Endothelial cell of umbilical vein (primary cell): ENCODE results near the gene NUP214. TPM values are rescaled to one million over a fixed set of nuclear protein-coding genes. Genes with fewer than 3 reads are reported as not detected.

Source experiments
- BruUV-seq: library from RNA; stranded (reverse); fragments of 400-500 nt; replicated peaks from 2 replicates; lab custom pipeline; 2021; lab: Mats Ljungman, UMichigan
- CTCF ChIA-PET: fragments of 300-600, 350-600 bp; sonication (Branson Sonifier 250); formaldehyde crosslinking; loops from one replicate; lab custom pipeline; 2021; ENCODE audit warnings: antibody characterized with exemption, inconsistent platforms; lab: Charles Lee
- POLR2A ChIA-PET: fragments of 300-600, 350-600 bp; sonication (Branson Sonifier 250); formaldehyde crosslinking; loops from one replicate; lab custom pipeline; 2021; ENCODE audit warnings: antibody characterized with exemption, inconsistent platforms; lab: Charles Lee
- DNase-seq: peaks from one replicate; pipeline ENCODE4 v3.0.0-alpha.2; 2011; ENCODE audit warnings: low read depth, low spot score
- FAIRE-seq: peaks from 2 replicates; lab custom pipeline; 2011; peaks lifted over from hg19 to GRCh38; lab: Jason Lieb, UNC
- H2AFZ ChIP-seq: 2 replicates; pipeline ENCODE4 v1.6.0; 2012; ENCODE audit warnings: low read depth, low read length, control low read depth, inconsistent platforms
- H3K27ac ChIP-seq: 2 replicates; pipeline ENCODE4 v1.5.1; 2011; ENCODE audit warnings: low read depth, mild to moderate bottlenecking, control low read depth, low read length, moderate library complexity; ENCODE audit not compliant: insufficient read depth
- H3K27me3 ChIP-seq, 2 experiments: 2 replicates each; pipeline versions ENCODE4 v1.6.0 to v1.6.1; 2011; ENCODE audit warnings: low read length in 2 of 2, mixed read lengths in 1 of 2; ENCODE audit not compliant: control insufficient read depth in 2 of 2, insufficient read depth in 2 of 2
- H3K36me3 ChIP-seq, 2 experiments: 2 replicates in 1 of 2; 3 replicates in 1 of 2; pipeline ENCODE4 v1.5.1; 2011; ENCODE audit warnings: low read length in 2 of 2, mild to moderate bottlenecking in 1 of 2, moderate library complexity in 1 of 2; ENCODE audit not compliant: control insufficient read depth in 2 of 2, insufficient read depth in 2 of 2; ENCODE audit errors: extremely low read depth in 1 of 2
- H3K4me1 ChIP-seq: 3 replicates; pipeline ENCODE4 v1.5.1; 2011; ENCODE audit warnings: mild to moderate bottlenecking, low read length; ENCODE audit not compliant: control insufficient read depth, insufficient read depth; ENCODE audit errors: extremely low read depth
- H3K4me2 ChIP-seq: 2 replicates; pipeline ENCODE4 v1.6.1; 2011; ENCODE audit warnings: low read length, control low read depth, mixed read lengths; ENCODE audit not compliant: insufficient read depth
- H3K4me3 ChIP-seq, 3 experiments: fragments of 200-600 bp in 1 of 3; sonication (generic), shearing (Covaris generic) in 1 of 3; replicated peaks in 1 of 3; 2 replicates each; pipeline ENCODE4 v1.5.1; 2011 to 2016; ENCODE audit warnings: control low read depth in 3 of 3, low read length in 3 of 3, mild to moderate bottlenecking in 2 of 3, inconsistent platforms in 1 of 3, low read depth in 1 of 3, moderate library complexity in 1 of 3; ENCODE audit not compliant: insufficient read depth in 1 of 3
- H3K79me2 ChIP-seq: 2 replicates; pipeline ENCODE4 v1.6.0; 2012; ENCODE audit warnings: low read length, inconsistent platforms; ENCODE audit not compliant: control insufficient read depth, insufficient read depth
- H3K9ac ChIP-seq: replicated peaks from 2 replicates; pipeline ENCODE3; 2011; ENCODE audit warnings: low read length, control low read depth; ENCODE audit not compliant: insufficient read depth; ENCODE audit errors: extremely low read depth
- H3K9me1 ChIP-seq: replicated peaks from 3 replicates; pipeline ENCODE4 v1.6.0; 2011; ENCODE audit warnings: mild to moderate bottlenecking, low read length; ENCODE audit not compliant: control insufficient read depth, insufficient read depth; ENCODE audit errors: extremely low read depth
- H3K9me3 ChIP-seq: replicated peaks from 2 replicates; pipeline ENCODE4 v1.5.1; 2012; ENCODE audit warnings: low read length, inconsistent platforms; ENCODE audit not compliant: control insufficient read depth, insufficient read depth
- H4K20me1 ChIP-seq: replicated peaks from 2 replicates; pipeline ENCODE3; 2011; ENCODE audit warnings: mild to moderate bottlenecking, low read length; ENCODE audit not compliant: control insufficient read depth, insufficient read depth; ENCODE audit errors: extremely low read depth
- EZH2 ChIP-seq: IDR thresholded peaks from 2 replicates; pipeline ENCODE4 v1.6.1; 2012; ENCODE audit warnings: borderline replicate concordance, low read depth, mild to moderate bottlenecking, moderate library complexity, low read length, inconsistent platforms; ENCODE audit not compliant: severe bottlenecking
- FOS ChIP-seq: IDR thresholded peaks from 2 replicates; pipeline ENCODE4 v1.6.1; 2011; ENCODE audit warnings: mild to moderate bottlenecking, low read length, moderate library complexity, borderline replicate concordance; ENCODE audit not compliant: insufficient read depth
- GATA2 ChIP-seq: IDR thresholded peaks from 2 replicates; pipeline ENCODE4 v1.7.0; 2011; ENCODE audit warnings: low read depth, mild to moderate bottlenecking, moderate library complexity, mixed read lengths, low read length; ENCODE audit not compliant: insufficient read length, insufficient read depth
- JUN ChIP-seq: IDR thresholded peaks from 2 replicates; pipeline ENCODE4 v1.6.1; 2011; ENCODE audit warnings: borderline replicate concordance, low read depth; ENCODE audit not compliant: insufficient read length, insufficient read depth
- MYC ChIP-seq: IDR thresholded peaks from one replicate; pipeline ENCODE4 v1.6.1; 2011; ENCODE audit warnings: mild to moderate bottlenecking, low read depth, low read length
- POLR2A ChIP-seq: IDR thresholded peaks from 2 replicates; pipeline ENCODE4 v1.6.1; 2012; ENCODE audit warnings: low read depth, mild to moderate bottlenecking, control low read depth, low read length
- POLR2AphosphoS5 ChIP-seq: IDR thresholded peaks from 2 replicates; pipeline ENCODE4 v1.6.1; 2012; ENCODE audit warnings: low read depth, mild to moderate bottlenecking, control low read depth, low read length, moderate library complexity; ENCODE audit not compliant: insufficient read depth
- dilution Hi-C: fragments of 300-500 bp; cut with MboI; formaldehyde crosslinking; loops from one replicate; pipeline ENCODE4 v1.15.0; 2019; ENCODE audit warnings: low sequenced_read_pairs; ENCODE audit not compliant: extremely low pct_ligation_motif_present
- intact Hi-C: fragments of 100-400 bp; cut with micrococcal nuclease; formaldehyde crosslinking; loops from one replicate; pipeline ENCODE4 v1.10.0; 2022
- polyA plus RNA-seq, 4 experiments: library from polyadenylated mRNA; depleted of rRNA in 3 of 4; stranded (reverse) in 3 of 4; unstranded in 1 of 4; fragments of >200 nt; gene quantifications; 2 replicates each; pipeline versions ENCODE4 v1.2.1 to v1.2.3, GENCODE V29; 2011 to 2012; ENCODE audit warnings: missing spikeins in 1 of 4
- total RNA-seq: library from RNA; stranded (reverse); gene quantifications from 2 replicates; pipeline ENCODE4 v1.2.3, GENCODE V29; 2021
- TF ChIP-seq, protein P1 (sequence below), 2 donors: IDR thresholded peaks; 1 replicate in 1 of 2; 2 replicates in 1 of 2; pipeline ENCODE4 v1.5.1; 2011; ENCODE audit warnings: low read length in 2 of 2, mild to moderate bottlenecking in 2 of 2, moderate library complexity in 2 of 2, control low read depth in 1 of 2, inconsistent platforms in 1 of 2, low read depth in 1 of 2; ENCODE audit not compliant: insufficient read depth in 1 of 2; ENCODE audit errors: extremely low read depth in 1 of 2
- TF ChIP-seq, protein P2 (sequence below): IDR thresholded peaks from 2 replicates; pipeline ENCODE4 v1.6.1; 2011; ENCODE audit not compliant: insufficient read depth, insufficient read length

Gene NUP214
- total and polyA plus RNA-seq, 2 donors (not counting 3 experiments of a cell fraction or from before 2014, with no cell fraction given) = 28.7 to 65.9 TPM

DNA sequence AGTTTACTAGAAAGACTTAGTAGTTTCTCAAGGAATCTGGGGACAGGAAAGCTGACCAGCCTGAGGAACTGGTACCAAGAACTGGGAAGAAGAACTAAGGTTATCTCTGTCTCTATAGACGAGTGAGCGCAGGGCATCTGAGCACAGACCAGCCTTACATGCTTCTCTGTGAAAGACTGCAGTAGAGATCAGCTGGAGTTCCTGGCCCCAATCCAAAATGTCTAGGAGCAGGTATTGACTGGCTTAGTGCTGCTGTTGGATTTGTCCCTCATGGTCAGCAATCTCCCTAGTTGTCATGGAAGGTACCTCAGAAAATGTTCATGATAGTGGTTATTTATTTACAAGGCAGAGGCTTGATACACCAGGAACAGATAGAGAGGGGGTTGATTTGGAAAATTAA lies 13.3 kb downstream of the NUP214 start:
- intact Hi-C loops (no loop called here), dilution Hi-C loops (no loop called here)
- Histone ChIP-seq H3K4me2 (no peak overlapping the region), H2AFZ (no peak overlapping the region), H3K4me1 (no peaks in the 10 kb centered on the region), H3K9me3 (no peaks in the 10 kb centered on the region), H4K20me1 (no peaks in the 10 kb centered on the region), H3K9ac (no peak overlapping the region), H3K27me3 (no peaks in the 10 kb centered on the region), H3K9me1 (no peaks in the 10 kb centered on the region), H3K36me3 (peaks cover 30 to 53% of the 10 kb centered on the region in 2 experiments), H3K4me3 (no peak overlapping the region), H3K79me2 (no peaks in the 10 kb centered on the region), H3K27ac (no peak overlapping the region)
- TF ChIP-seq, protein P1, sequence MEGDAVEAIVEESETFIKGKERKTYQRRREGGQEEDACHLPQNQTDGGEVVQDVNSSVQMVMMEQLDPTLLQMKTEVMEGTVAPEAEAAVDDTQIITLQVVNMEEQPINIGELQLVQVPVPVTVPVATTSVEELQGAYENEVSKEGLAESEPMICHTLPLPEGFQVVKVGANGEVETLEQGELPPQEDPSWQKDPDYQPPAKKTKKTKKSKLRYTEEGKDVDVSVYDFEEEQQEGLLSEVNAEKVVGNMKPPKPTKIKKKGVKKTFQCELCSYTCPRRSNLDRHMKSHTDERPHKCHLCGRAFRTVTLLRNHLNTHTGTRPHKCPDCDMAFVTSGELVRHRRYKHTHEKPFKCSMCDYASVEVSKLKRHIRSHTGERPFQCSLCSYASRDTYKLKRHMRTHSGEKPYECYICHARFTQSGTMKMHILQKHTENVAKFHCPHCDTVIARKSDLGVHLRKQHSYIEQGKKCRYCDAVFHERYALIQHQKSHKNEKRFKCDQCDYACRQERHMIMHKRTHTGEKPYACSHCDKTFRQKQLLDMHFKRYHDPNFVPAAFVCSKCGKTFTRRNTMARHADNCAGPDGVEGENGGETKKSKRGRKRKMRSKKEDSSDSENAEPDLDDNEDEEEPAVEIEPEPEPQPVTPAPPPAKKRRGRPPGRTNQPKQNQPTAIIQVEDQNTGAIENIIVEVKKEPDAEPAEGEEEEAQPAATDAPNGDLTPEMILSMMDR (IDR thresholded peaks at IDR 0.05; ENCODE audit: extremely low read depth in 1 of 2, insufficient read depth in 1 of 2, low read depth in 1 of 2, low read length in 2 of 2) = no peak
- TF ChIP-seq JUN = no peak
- TF ChIP-seq, protein P2, sequence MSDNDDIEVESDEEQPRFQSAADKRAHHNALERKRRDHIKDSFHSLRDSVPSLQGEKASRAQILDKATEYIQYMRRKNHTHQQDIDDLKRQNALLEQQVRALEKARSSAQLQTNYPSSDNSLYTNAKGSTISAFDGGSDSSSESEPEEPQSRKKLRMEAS = no peak
- no TSS peak for BruUV-seq
- no peak for DNase-seq
- FAIRE-seq = no peak
- ChIA-PET POLR2A (no interaction called here), CTCF (interaction anchor here (2.9 kb wide), 1 partner anchor 198 kb away, joined by 8 read pairs; no protein-coding TSS in a partner anchor)

DNA sequence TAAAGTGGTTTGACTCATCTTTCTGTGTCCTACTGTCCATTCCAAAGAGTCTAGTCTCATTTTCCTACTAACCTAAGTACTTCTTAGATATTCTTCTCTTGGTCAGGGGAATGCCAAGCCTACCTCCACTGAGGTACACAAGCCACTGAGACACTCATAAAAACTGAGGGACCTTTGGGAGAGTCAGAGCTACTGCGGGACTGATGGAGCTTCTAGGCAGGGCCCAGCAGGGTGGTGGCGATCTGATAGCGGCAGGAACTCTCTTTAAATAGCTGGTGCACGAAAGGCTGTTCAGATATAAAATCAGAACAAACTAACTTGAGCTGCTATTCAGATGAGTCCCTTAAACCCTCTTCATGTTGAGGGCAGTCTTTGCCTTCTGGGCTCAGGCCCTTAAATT lies 14.7 kb downstream of the NUP214 start:
- Histone ChIP-seq H2AFZ (no peak overlapping the region), H4K20me1 (no peaks in the 10 kb centered on the region), H3K27ac (no peak overlapping the region), H3K9me1 (no peaks in the 10 kb centered on the region), H3K4me1 (no peaks in the 10 kb centered on the region), H3K9ac (no peak overlapping the region), H3K9me3 (no peaks in the 10 kb centered on the region), H3K4me2 (no peak overlapping the region), H3K27me3 (no peaks in the 10 kb centered on the region), H3K36me3 (peaks cover 40 to 53% of the 10 kb centered on the region in 2 experiments), H3K79me2 (no peaks in the 10 kb centered on the region), H3K4me3 (no peak overlapping the region)
- TF ChIP-seq EZH2 (no peak), FOS (no peak), MYC (no peak), GATA2 (no peak), POLR2A (no peak), JUN (no peak), POLR2AphosphoS5 (no peak)
- TF ChIP-seq, protein P1 (IDR thresholded peaks at IDR 0.05; ENCODE audit: extremely low read depth in 1 of 2, insufficient read depth in 1 of 2, low read depth in 1 of 2, low read length in 2 of 2) = no peak
- TF ChIP-seq, protein P2 = no peak
- DNase-seq (no peak), FAIRE-seq (no peak)
- BruUV-seq = no TSS peak
- ChIA-PET CTCF (interaction anchor here (2.9 kb wide), 1 partner anchor 196 kb away, joined by 8 read pairs; no protein-coding TSS in a partner anchor), POLR2A (no interaction called here)
- intact Hi-C loops (no loop called here), dilution Hi-C loops (no loop called here)
